Measurements from ENCODE around the gene RPE65. TPM values are rescaled to one million over a fixed set of nuclear protein-coding genes. Genes with fewer than 3 reads are reported as not detected.

Gene RPE65
- polyA plus RNA-seq, 4 donors: 0.09 to 0.30 (median 0.11) TPM

Other genes with a start within 250 kb of the RPE65 start
- 100 to 1,000 TPM; 123 to 157 (median 145) TPM for gene WLS, start 217.4 kb downstream of the RPE65 start, polyA plus RNA-seq (ENCODE audit: insufficient read length in 4 of 4)
- 10 to 100 TPM; 15.0 to 18.3 (median 16.8) TPM for gene DEPDC1, start 47.1 kb upstream of the RPE65 start, polyA plus RNA-seq (ENCODE audit: insufficient read length in 4 of 4)

Data from left renal pelvis (tissue), 4 donors.